ENCODE data around the gene VANGL1.

The VANGL1 gene

GRCh38 chr1:115744646-115745275 is 103.0 kb downstream of the VANGL1 start:
- DNase-seq (ENCODE audit: low read depth), result no peak

- DNase-seq (ENCODE audit: low read depth), result no peak
Measured at GRCh38 chr1:115746021-115746690, 104.4 kb downstream of the VANGL1 start.
